Endothelial cell (in vitro differentiated cells): ENCODE data around the gene GMDS. TPM values are rescaled to one million over a fixed set of nuclear protein-coding genes. Genes with fewer than 3 reads are reported as not detected.

Experiments used
- DNase-seq: peaks from one replicate; pipeline ENCODE4 v3.0.0; 2021; ENCODE audit warnings: low spot score
- H3K27ac Mint-ChIP-seq: one replicate; pipeline ENCODE4 v1.8.0; 2021; ENCODE audit warnings: mixed read lengths, inconsistent platforms; ENCODE audit not compliant: unreplicated experiment
- H3K27me3 Mint-ChIP-seq: one replicate; pipeline ENCODE4 v1.8.0; 2021; ENCODE audit warnings: mild to moderate bottlenecking, moderate library complexity, mixed read lengths, inconsistent platforms; ENCODE audit not compliant: unreplicated experiment
- H3K36me3 Mint-ChIP-seq: one replicate; pipeline ENCODE4 v1.8.0; 2021; ENCODE audit warnings: mild to moderate bottlenecking, low read depth, mixed read lengths, inconsistent platforms; ENCODE audit not compliant: unreplicated experiment
- H3K4me1 Mint-ChIP-seq: one replicate; pipeline ENCODE4 v1.8.0; 2021; ENCODE audit warnings: mild to moderate bottlenecking, mixed read lengths, inconsistent platforms; ENCODE audit not compliant: unreplicated experiment
- H3K4me3 Mint-ChIP-seq: one replicate; pipeline ENCODE4 v1.8.0; 2021; ENCODE audit warnings: mild to moderate bottlenecking, mixed read lengths, inconsistent platforms; ENCODE audit not compliant: unreplicated experiment
- H3K9me3 Mint-ChIP-seq: one replicate; pipeline ENCODE4 v1.8.0; 2021; ENCODE audit warnings: mixed read lengths, inconsistent platforms; ENCODE audit not compliant: unreplicated experiment
- CTCF ChIP-seq: fragments of 200-600 bp; sonication (generic); IDR thresholded peaks from one replicate; pipeline ENCODE4 v1.5.0; 2021; ENCODE audit warnings: antibody characterized with exemption; ENCODE audit not compliant: unreplicated experiment
- total RNA-seq: library from RNA; stranded (reverse); fragmentation: NEBNext Ultra II Directional; extraction: Animal tissue kit (Norgen Biotek cat#: 25700); gene quantifications from one replicate; pipeline ENCODE4 v1.2.1, GENCODE V29; 2021; ENCODE audit not compliant: unreplicated experiment

GMDS gene
- total RNA-seq, 1 donor from 2014 or later: 36.0 TPM

GRCh38 chr6:1864496-1864895, 380.9 kb downstream of the GMDS start:
- peaks cover 19% of the 10 kb centered on the region for H3K4me1 Mint-ChIP-seq
- no peaks in the 10 kb centered on the region for H3K27me3 Mint-ChIP-seq
- no peaks in the 10 kb centered on the region for H3K36me3 Mint-ChIP-seq
- H3K9me3 Mint-ChIP-seq: no peaks in the 10 kb centered on the region
- no peak for TF ChIP-seq CTCF
- no peak overlapping the region for H3K27ac Mint-ChIP-seq
- DNase-seq: no peak
- H3K4me3 Mint-ChIP-seq: no peak overlapping the region

GRCh38 chr6:1862411-1862810, 383.0 kb downstream of the GMDS start:
- no peak for TF ChIP-seq CTCF
- Mint-ChIP-seq H3K27me3 (no peaks in the 10 kb centered on the region), H3K9me3 (no peaks in the 10 kb centered on the region), H3K4me1 (peaks cover 12% of the 10 kb centered on the region), H3K4me3 (no peak overlapping the region), H3K36me3 (no peaks in the 10 kb centered on the region), H3K27ac (no peak overlapping the region)
- DNase-seq: no peak

- H3K4me1 Mint-ChIP-seq: peaks cover 12% of the 10 kb centered on the region
- no peak overlapping the region for H3K4me3 Mint-ChIP-seq
- H3K36me3 Mint-ChIP-seq: no peaks in the 10 kb centered on the region
- H3K9me3 Mint-ChIP-seq: no peaks in the 10 kb centered on the region
- no peak for TF ChIP-seq CTCF
- no peaks in the 10 kb centered on the region for H3K27me3 Mint-ChIP-seq
- no peak for DNase-seq
- no peak overlapping the region for H3K27ac Mint-ChIP-seq
Measured at GRCh38 chr6:1860756-1861348, 384.6 kb downstream of the GMDS start.

- Mint-ChIP-seq H3K36me3 (no peaks in the 10 kb centered on the region), H3K4me1 (peaks cover 6% of the 10 kb centered on the region), H3K27ac (no peak overlapping the region), H3K27me3 (no peaks in the 10 kb centered on the region), H3K9me3 (no peaks in the 10 kb centered on the region), H3K4me3 (no peak overlapping the region)
- no peak for DNase-seq
- TF ChIP-seq CTCF: no peak
Measured at GRCh38 chr6:1858859-1859258, 386.5 kb downstream of the GMDS start.

GRCh38 chr6:1858196-1858595, 387.2 kb downstream of the GMDS start:
- no peak for TF ChIP-seq CTCF
- Mint-ChIP-seq H3K27ac (no peak overlapping the region), H3K36me3 (no peaks in the 10 kb centered on the region), H3K9me3 (no peaks in the 10 kb centered on the region), H3K27me3 (no peaks in the 10 kb centered on the region), H3K4me3 (no peak overlapping the region), H3K4me1 (peaks cover 6% of the 10 kb centered on the region)
- no peak for DNase-seq
